ELR (cell line): ENCODE data around the gene UBAP1L.
"Not testable (repeated sequence)": the region's sequence is repeated elsewhere in the genome, so short reads cannot be mapped to it uniquely, and the experiment has no call there.

Experiments
- DNase-seq: peaks from one replicate; pipeline ENCODE4 v3.0.0-alpha.2; 2015; ENCODE audit warnings: low read depth

Gene UBAP1L

GRCh38 chr15:65099801-65100200 lies 15.2 kb downstream of the UBAP1L start:
- not testable (repeated sequence) for DNase-seq

- no peak for DNase-seq
Observed at GRCh38 chr15:65099336-65099735, 15.7 kb downstream of the UBAP1L start.

GRCh38 chr15:65097651-65098263 lies 17.2 kb downstream of the UBAP1L start:
- DNase-seq: no peak

- no peak for DNase-seq
Observed at GRCh38 chr15:65096481-65097385, 18.3 kb downstream of the UBAP1L start.

GRCh38 chr15:65095747-65096104 lies 19.3 kb downstream of the UBAP1L start:
- no peak for DNase-seq

- no peak for DNase-seq
Observed at GRCh38 chr15:65095011-65095746, 19.8 kb downstream of the UBAP1L start.

- no peak for DNase-seq
Observed at GRCh38 chr15:65094294-65094995, 20.6 kb downstream of the UBAP1L start.

- not testable (repeated sequence) for DNase-seq
Observed at GRCh38 chr15:65093793-65094170, 21.2 kb downstream of the UBAP1L start.

GRCh38 chr15:65092911-65093792 lies 21.8 kb downstream of the UBAP1L start:
- DNase-seq: no peak

GRCh38 chr15:65091946-65092770 lies 22.8 kb downstream of the UBAP1L start:
- no peak for DNase-seq

GRCh38 chr15:65089206-65089824 lies 25.7 kb downstream of the UBAP1L start:
- no peak for DNase-seq

- DNase-seq: no peak
Observed at GRCh38 chr15:65088643-65089021, 26.4 kb downstream of the UBAP1L start.

GRCh38 chr15:65087873-65088642 lies 26.9 kb downstream of the UBAP1L start:
- DNase-seq: no peak

GRCh38 chr15:65087411-65087810 lies 27.6 kb downstream of the UBAP1L start:
- DNase-seq: no peak

- peak; percentile 18 for DNase-seq
Observed at GRCh38 chr15:65086680-65087111, 28.3 kb downstream of the UBAP1L start.

- DNase-seq: peak; percentile 52
Observed at GRCh38 chr15:65085990-65086679, 28.9 kb downstream of the UBAP1L start.

GRCh38 chr15:65085207-65085753 lies 29.7 kb downstream of the UBAP1L start:
- no peak for DNase-seq
